Thyroid gland (tissue), 4 donors: Measurements from ENCODE around the gene KIAA0040. TPM values are rescaled to one million over a fixed set of nuclear protein-coding genes. Genes with fewer than 3 reads are reported as not detected.

ENCODE experiments used
- DNase-seq, 2 donors: peaks; one replicate each; pipeline ENCODE4 v3.0.0-alpha.2; 2019
- H3K27ac ChIP-seq, 3 donors: fragments of 200-600 bp; sonication (generic); 1 replicate in 2 of 3; 2 replicates in 1 of 3; pipeline ENCODE4 v1.5.1; 2016 to 2019; ENCODE audit warnings: mild to moderate bottlenecking in 1 of 3, moderate library complexity in 1 of 3
- H3K27me3 ChIP-seq: fragments of 200-600 bp; sonication (generic); one replicate; pipeline ENCODE4 v1.5.1; 2019
- H3K36me3 ChIP-seq, 2 donors: fragments of 200-600 bp; sonication (generic); one replicate each; pipeline ENCODE4 v1.5.1; 2016 to 2019
- H3K4me1 ChIP-seq, 2 donors: fragments of 200-600 bp; sonication (generic); one replicate each; pipeline ENCODE4 v1.5.1; 2017 to 2019
- H3K4me3 ChIP-seq, 3 donors: fragments of 200-600 bp; sonication (generic); replicated peaks in 1 of 3; 1 replicate in 2 of 3; 2 replicates in 1 of 3; pipeline ENCODE4 v1.5.1; 2016; ENCODE audit warnings: mild to moderate bottlenecking in 1 of 3
- H3K9me3 ChIP-seq: fragments of 200-600 bp; sonication (generic); one replicate; pipeline ENCODE4 v1.5.1; 2017
- POLR2A ChIP-seq, 2 donors: fragments of 450-650 bp; IDR thresholded peaks; one replicate each; pipeline ENCODE4 v1.6.1; 2017; ENCODE audit warnings: antibody characterized with exemption in 2 of 2, mild to moderate bottlenecking in 2 of 2, moderate library complexity in 1 of 2
- WGBS, 2 donors: methylation state at CpG; one replicate each; pipeline ENCODE4 v1.1.5; 2017; 5-methylcytosine and 5-hydroxymethylcytosine counted together
- intact Hi-C: fragments of 100-400 bp; cut with DNase I; formaldehyde crosslinking; loops from one replicate; pipeline ENCODE4 v1.15.1; 2023
- total RNA-seq, 4 donors: library from RNA; depleted of rRNA; stranded (reverse); fragments of >200 nt; gene quantifications; one replicate each; pipeline ENCODE4 v1.2.3, GENCODE V29; 2016
- TF ChIP-seq, protein P1 (sequence below), 6 experiments: fragments of 200-600 bp in 3 of 6; fragments of 450-650 bp in 3 of 6; sonication (generic) in 3 of 6; IDR thresholded peaks; one replicate each; pipeline ENCODE4 v1.5.1; 2016 to 2019; ENCODE audit warnings: antibody characterized with exemption in 6 of 6, mild to moderate bottlenecking in 2 of 6, inconsistent platforms in 1 of 6, moderate library complexity in 1 of 6

The KIAA0040 gene
- total RNA-seq, 4 donors from 2014 or later, result 15.5 to 28.4 (median 16.8) TPM

DNA sequence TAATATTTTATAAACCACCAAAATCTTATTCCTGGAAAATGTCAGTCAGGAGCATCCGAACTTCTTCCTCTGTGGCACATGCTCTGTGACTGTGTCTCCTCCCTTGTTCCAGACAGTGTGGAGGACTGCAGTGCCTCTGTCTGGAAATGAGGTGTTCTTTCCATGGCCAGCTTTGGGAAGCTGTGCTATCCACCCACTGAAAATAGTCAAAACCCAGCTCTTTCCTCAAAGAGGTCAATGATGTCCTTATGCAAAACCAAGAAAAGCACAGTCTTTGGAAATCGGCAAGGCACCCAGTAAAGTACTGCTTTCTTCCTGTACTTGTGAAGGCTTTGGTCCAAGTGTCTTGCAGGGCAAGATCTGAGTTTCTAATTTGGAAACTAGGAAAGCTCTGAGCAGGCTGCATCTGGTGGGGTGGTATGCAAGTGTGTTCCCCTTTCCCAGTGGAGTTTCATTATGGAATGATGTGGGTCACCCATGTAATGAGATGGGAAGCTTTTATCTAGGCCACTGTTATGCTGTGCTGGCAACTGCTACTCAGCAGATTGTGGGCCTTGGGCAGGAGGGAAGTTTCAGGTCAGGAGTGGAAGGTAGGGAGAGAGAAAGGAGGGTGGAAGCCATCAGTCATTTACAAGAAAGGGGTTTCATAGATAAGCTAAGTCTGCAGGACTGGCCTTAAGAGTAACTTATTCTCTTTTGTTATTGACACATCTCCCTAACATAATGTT lies 6.0 kb downstream of the KIAA0040 start:
- intact Hi-C loops, result no loop called here
- 65 to 72% methylated on average over 2 of the region's 2 CpGs for WGBS, 2 donors
- no peaks in the 10 kb centered on the region for H3K36me3 ChIP-seq
- TF ChIP-seq, protein P1, sequence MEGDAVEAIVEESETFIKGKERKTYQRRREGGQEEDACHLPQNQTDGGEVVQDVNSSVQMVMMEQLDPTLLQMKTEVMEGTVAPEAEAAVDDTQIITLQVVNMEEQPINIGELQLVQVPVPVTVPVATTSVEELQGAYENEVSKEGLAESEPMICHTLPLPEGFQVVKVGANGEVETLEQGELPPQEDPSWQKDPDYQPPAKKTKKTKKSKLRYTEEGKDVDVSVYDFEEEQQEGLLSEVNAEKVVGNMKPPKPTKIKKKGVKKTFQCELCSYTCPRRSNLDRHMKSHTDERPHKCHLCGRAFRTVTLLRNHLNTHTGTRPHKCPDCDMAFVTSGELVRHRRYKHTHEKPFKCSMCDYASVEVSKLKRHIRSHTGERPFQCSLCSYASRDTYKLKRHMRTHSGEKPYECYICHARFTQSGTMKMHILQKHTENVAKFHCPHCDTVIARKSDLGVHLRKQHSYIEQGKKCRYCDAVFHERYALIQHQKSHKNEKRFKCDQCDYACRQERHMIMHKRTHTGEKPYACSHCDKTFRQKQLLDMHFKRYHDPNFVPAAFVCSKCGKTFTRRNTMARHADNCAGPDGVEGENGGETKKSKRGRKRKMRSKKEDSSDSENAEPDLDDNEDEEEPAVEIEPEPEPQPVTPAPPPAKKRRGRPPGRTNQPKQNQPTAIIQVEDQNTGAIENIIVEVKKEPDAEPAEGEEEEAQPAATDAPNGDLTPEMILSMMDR (IDR thresholded peaks at IDR 0.05), result no peak
- TF ChIP-seq POLR2A (IDR thresholded peaks at IDR 0.05), result no peak
- no peak overlapping the region for H3K4me3 ChIP-seq
- H3K27me3 ChIP-seq, result no peaks in the 10 kb centered on the region
- no peak for DNase-seq
- H3K27ac ChIP-seq, result peak overlapping the region in 1 of 3 donors; percentile 8
- peaks cover 10 to 40% of the 10 kb centered on the region in 2 donors for H3K4me1 ChIP-seq
- H3K9me3 ChIP-seq, result no peaks in the 10 kb centered on the region

DNA sequence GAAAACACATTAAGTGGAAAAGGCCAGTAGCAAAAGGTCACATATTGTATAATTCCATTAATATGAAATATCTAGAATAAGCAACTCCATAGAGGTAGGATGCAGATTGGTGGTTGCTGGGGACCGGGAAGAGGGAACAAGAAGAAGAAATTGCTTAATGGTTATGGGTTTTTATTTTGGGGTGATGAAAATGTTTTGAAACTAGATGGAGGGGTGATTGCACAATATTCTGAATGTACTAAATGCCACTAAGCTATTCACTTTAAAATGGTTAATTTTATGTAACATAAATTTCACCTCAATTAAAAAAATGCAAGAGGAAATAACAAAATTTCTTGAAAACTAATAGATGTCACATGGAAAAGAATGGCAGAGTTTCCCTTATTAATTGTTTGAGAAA lies 6.7 kb downstream of the KIAA0040 start:
- Histone ChIP-seq H3K4me3 (no peak overlapping the region), H3K27me3 (no peaks in the 10 kb centered on the region), H3K9me3 (no peaks in the 10 kb centered on the region), H3K4me1 (peaks cover 3 to 33% of the 10 kb centered on the region in 2 donors), H3K27ac (no peak overlapping the region), H3K36me3 (no peaks in the 10 kb centered on the region)
- intact Hi-C loops, result no loop called here
- no peak for DNase-seq
- WGBS, 2 donors, result 94 to 96% methylated on average over 1 of the region's 1 CpG
- TF ChIP-seq POLR2A (IDR thresholded peaks at IDR 0.05), result no peak
- TF ChIP-seq, protein P1 (IDR thresholded peaks at IDR 0.05), result no peak

DNA sequence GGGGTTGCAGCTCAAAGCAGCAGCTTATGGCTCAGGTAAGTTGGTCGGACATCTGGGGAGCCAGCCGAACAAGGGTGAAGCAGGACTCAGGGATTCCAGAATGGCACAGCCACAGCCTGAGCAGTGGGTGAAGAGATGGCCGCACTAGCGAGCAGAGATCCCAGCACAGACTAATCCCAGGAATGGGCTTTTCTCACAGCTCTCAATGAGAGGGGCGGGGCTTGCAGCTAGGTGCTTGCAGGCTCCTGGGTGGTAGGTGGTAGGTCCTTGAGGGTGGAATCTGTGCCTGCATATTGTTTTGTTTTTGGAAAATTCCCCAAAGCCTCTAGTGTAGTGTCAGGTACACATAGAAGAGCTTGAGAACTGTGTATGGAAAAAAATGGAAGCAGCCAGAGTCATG lies 9.0 kb downstream of the KIAA0040 start:
- Histone ChIP-seq H3K4me1 (peaks cover 0 to 15% of the 10 kb centered on the region in 2 donors), H3K4me3 (no peak overlapping the region), H3K27me3 (no peaks in the 10 kb centered on the region), H3K27ac (no peak overlapping the region), H3K9me3 (no peaks in the 10 kb centered on the region), H3K36me3 (no peaks in the 10 kb centered on the region)
- 91 to 93% methylated on average over 5 of the region's 5 CpGs for WGBS, 2 donors
- TF ChIP-seq, protein P1 (IDR thresholded peaks at IDR 0.05), result no peak
- no peak for TF ChIP-seq POLR2A (IDR thresholded peaks at IDR 0.05)
- intact Hi-C loops, result no loop called here
- no peak for DNase-seq

DNA sequence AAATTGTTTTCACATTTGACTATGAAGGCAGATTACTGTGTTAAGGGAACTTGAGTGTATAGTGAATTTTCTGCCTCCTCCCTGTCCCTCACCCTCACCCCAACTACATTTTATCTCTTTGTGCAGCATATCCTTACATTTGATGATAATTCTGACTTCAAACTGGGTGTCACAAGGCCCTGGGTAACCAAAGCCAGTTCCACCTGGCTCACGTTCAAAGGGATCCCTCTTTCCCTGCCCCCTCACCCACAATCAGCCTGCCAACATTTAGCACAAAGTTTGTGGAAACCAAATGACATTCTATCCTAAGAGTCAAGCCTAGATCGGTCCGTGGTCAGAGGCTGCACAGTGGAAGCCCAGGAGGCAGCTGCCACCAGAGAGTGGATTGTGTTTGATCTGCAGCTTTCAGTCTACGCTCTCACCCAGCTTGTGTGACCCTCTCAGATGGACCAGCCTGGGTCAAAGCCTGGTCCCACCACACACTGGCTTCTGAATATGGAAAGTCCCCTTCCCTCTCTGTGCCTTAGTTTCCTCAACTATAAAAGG lies 10.3 kb downstream of the KIAA0040 start:
- peaks cover 0 to 16% of the 10 kb centered on the region in 2 donors for H3K4me1 ChIP-seq
- intact Hi-C loops, result no loop called here
- no peaks in the 10 kb centered on the region for H3K27me3 ChIP-seq
- DNase-seq, result no peak
- H3K9me3 ChIP-seq, result no peaks in the 10 kb centered on the region
- WGBS, 2 donors, result 89% methylated on average over 4 of the region's 4 CpGs
- no peak overlapping the region for H3K4me3 ChIP-seq
- TF ChIP-seq POLR2A (IDR thresholded peaks at IDR 0.05), result no peak
- TF ChIP-seq, protein P1 (IDR thresholded peaks at IDR 0.05), result no peak
- no peaks in the 10 kb centered on the region for H3K36me3 ChIP-seq
- no peak overlapping the region for H3K27ac ChIP-seq

DNA sequence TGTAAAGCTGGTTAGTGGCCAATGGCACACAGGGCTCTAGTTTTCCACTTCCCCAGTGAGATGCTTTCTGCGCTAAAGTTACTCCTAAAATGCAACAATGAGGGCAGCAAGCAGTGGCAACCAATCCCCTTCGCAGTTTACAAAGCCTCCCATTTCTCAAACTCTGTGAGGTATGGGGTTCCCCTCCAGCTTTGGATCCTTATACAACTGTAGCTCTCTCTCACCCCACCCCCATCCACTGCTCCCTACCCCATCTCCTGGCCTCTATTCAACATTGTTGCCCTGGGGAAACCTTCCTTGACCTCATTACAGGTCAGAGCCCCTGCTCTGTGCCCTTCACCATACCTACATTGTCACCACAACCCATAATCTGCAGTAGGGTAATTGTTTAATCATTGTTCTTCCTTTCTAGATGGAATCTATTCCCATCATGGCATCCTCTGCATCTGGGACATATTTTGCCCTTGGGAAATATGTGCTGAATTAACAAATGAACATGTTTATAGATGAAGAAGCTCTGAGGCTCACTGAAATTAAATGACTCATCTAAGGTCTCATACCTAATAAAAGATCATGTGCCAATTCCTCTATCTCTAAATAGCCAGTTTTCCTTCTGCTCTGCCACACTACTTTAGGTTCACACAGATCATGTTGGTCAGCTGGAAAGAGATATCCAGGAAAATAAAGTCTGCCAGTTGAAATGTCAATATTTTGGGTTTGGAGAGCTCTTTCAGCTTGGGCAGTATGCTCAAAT lies 12.6 kb downstream of the KIAA0040 start:
- TF ChIP-seq, protein P1 (IDR thresholded peaks at IDR 0.05), result no peak
- TF ChIP-seq POLR2A (IDR thresholded peaks at IDR 0.05), result no peak
- Histone ChIP-seq H3K36me3 (no peaks in the 10 kb centered on the region), H3K27ac (no peak overlapping the region), H3K4me1 (peaks cover 0 to 6% of the 10 kb centered on the region in 2 donors), H3K9me3 (no peaks in the 10 kb centered on the region), H3K4me3 (no peak overlapping the region), H3K27me3 (no peaks in the 10 kb centered on the region)
- no peak for DNase-seq
- intact Hi-C loops, result no loop called here
- WGBS, 2 donors, result 95 to 98% methylated on average over 2 of the region's 2 CpGs
